ENCODE data around the gene SLC7A14. TPM values are rescaled to one million over a fixed set of nuclear protein-coding genes. Genes with fewer than 3 reads are reported as not detected.

Gene SLC7A14
- total RNA-seq, 5 donors from 2014 or later (not counting 1 experiment from before 2014, with no cell fraction given), result not detected

GRCh38 chr3:170534227-170534626 is 51.6 kb downstream of the SLC7A14 start:
- H3K4me3 Mint-ChIP-seq, result no peak overlapping the region
- Histone ChIP-seq H3K9me3 (no peaks in the 10 kb centered on the region), H3K4me3 (ENCODE audit: control insufficient read depth in 1 of 2, extremely low read depth in 1 of 2, low read length in 1 of 2) (no peak overlapping the region), H3K27me3 (replicated peaks in 1 of 2; ENCODE audit: control insufficient read depth in 2 of 2, extremely low read depth in 1 of 2, insufficient read depth in 2 of 2, low read length in 1 of 2) (peaks cover 0 to 4% of the 10 kb centered on the region in 2 experiments), H3K36me3 (ENCODE audit: control insufficient read depth in 2 of 2, extremely low read depth in 1 of 2, insufficient read depth in 1 of 2, low read length in 1 of 2) (no peaks in the 10 kb centered on the region), H3K4me1 (ENCODE audit: control insufficient read depth in 1 of 2, extremely low read depth in 1 of 2, insufficient read depth in 2 of 2, low read length in 2 of 2) (no peaks in the 10 kb centered on the region), H3K27ac (ENCODE audit: low read length) (no peak overlapping the region)
- POLR2A ChIA-PET, result no interaction called here
- CTCF ChIA-PET, result no interaction called here
- no peaks in the 10 kb centered on the region for H3K9me3 Mint-ChIP-seq
- WGBS (ENCODE audit: insufficient coverage), result no CpG with 5 or more reads among the region's 3 CpGs
- H3K4me1 Mint-ChIP-seq, result no peaks in the 10 kb centered on the region
- ATAC-seq (replicated peaks in 1 of 4), result no peak
- H3K36me3 Mint-ChIP-seq, result no peaks in the 10 kb centered on the region
- no peak for DNase-seq
- peaks cover 13 to 41% of the 10 kb centered on the region in 2 donors for H3K27me3 Mint-ChIP-seq
- H3K27ac Mint-ChIP-seq, result no peak overlapping the region

- no peaks in the 10 kb centered on the region for H3K4me1 ChIP-seq (ENCODE audit: control insufficient read depth in 1 of 2, extremely low read depth in 1 of 2, insufficient read depth in 2 of 2, low read length in 2 of 2)
- H3K9me3 ChIP-seq, result no peaks in the 10 kb centered on the region
- H3K27me3 Mint-ChIP-seq, result peaks cover 7 to 28% of the 10 kb centered on the region in 2 donors
- ChIA-PET POLR2A (no interaction called here), CTCF (no interaction called here)
- no peak overlapping the region for H3K27ac Mint-ChIP-seq
- H3K27me3 ChIP-seq (replicated peaks in 1 of 2; ENCODE audit: control insufficient read depth in 2 of 2, extremely low read depth in 1 of 2, insufficient read depth in 2 of 2, low read length in 1 of 2), result peaks cover 0 to 4% of the 10 kb centered on the region in 2 experiments
- H3K36me3 ChIP-seq (ENCODE audit: control insufficient read depth in 2 of 2, extremely low read depth in 1 of 2, insufficient read depth in 1 of 2, low read length in 1 of 2), result no peaks in the 10 kb centered on the region
- ATAC-seq (replicated peaks in 1 of 4), result no peak
- no peaks in the 10 kb centered on the region for H3K36me3 Mint-ChIP-seq
- WGBS (ENCODE audit: insufficient coverage), result 67% methylated on average over 1 of the region's 6 CpGs
- no peaks in the 10 kb centered on the region for H3K4me1 Mint-ChIP-seq
- H3K27ac ChIP-seq (ENCODE audit: low read length), result no peak overlapping the region
- no peaks in the 10 kb centered on the region for H3K9me3 Mint-ChIP-seq
- no peak overlapping the region for H3K4me3 ChIP-seq (ENCODE audit: control insufficient read depth in 1 of 2, extremely low read depth in 1 of 2, low read length in 1 of 2)
- DNase-seq, result no peak
- H3K4me3 Mint-ChIP-seq, result no peak overlapping the region
Measured at GRCh38 chr3:170532573-170532972, 53.3 kb downstream of the SLC7A14 start.

DNA sequence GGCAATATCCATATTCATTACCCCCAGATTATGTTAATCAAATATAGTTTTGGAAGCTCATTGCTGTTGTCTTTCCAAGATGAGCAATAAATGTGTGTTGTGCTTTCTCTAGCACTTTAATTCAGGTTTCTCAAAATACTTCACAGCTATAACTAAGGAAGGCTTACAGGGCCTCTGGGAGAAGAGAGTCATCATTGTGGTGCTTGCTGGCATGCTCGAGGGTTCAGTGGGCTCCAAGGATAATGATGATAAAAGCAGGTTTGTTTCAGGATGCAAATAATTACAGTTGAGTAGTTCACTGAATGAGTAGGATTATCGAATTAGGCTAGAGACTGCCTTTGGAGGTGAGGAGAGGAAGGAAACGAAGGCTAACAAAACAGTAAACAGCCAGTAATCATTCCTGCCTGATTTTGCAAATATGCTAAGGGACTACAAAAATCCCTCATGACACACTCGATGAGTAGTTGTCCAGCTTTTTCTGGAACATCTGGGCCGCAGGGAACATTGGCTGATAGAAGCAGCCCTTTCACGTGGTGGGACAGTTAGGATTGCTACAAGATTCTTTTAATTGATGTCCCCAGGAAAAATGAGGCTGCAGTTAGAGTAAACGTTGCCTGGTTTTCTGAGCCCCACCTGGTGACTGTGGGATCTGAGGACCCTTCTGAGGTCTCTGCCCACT is 54.1 kb downstream of the SLC7A14 start:
- H3K36me3 ChIP-seq (ENCODE audit: control insufficient read depth in 2 of 2, extremely low read depth in 1 of 2, insufficient read depth in 1 of 2, low read length in 1 of 2), result no peaks in the 10 kb centered on the region
- no peak overlapping the region for H3K27ac ChIP-seq (ENCODE audit: low read length)
- Mint-ChIP-seq H3K9me3 (no peaks in the 10 kb centered on the region), H3K36me3 (no peaks in the 10 kb centered on the region), H3K4me3 (no peak overlapping the region), H3K27ac (no peak overlapping the region), H3K4me1 (no peaks in the 10 kb centered on the region), H3K27me3 (peaks cover 7 to 22% of the 10 kb centered on the region in 2 donors)
- WGBS (ENCODE audit: insufficient coverage), result 40% methylated on average over 2 of the region's 7 CpGs
- peaks cover 0 to 4% of the 10 kb centered on the region in 2 experiments for H3K27me3 ChIP-seq (replicated peaks in 1 of 2; ENCODE audit: control insufficient read depth in 2 of 2, extremely low read depth in 1 of 2, insufficient read depth in 2 of 2, low read length in 1 of 2)
- H3K4me3 ChIP-seq (ENCODE audit: control insufficient read depth in 1 of 2, extremely low read depth in 1 of 2, low read length in 1 of 2), result no peak overlapping the region
- ChIA-PET CTCF (no interaction called here), POLR2A (no interaction called here)
- no peaks in the 10 kb centered on the region for H3K4me1 ChIP-seq (ENCODE audit: control insufficient read depth in 1 of 2, extremely low read depth in 1 of 2, insufficient read depth in 2 of 2, low read length in 2 of 2)
- DNase-seq (no peak), ATAC-seq (replicated peaks in 1 of 4) (no peak)
- H3K9me3 ChIP-seq, result no peaks in the 10 kb centered on the region

GRCh38 chr3:170531054-170531453 is 54.8 kb downstream of the SLC7A14 start:
- Histone ChIP-seq H3K27ac (ENCODE audit: low read length) (no peak overlapping the region), H3K9me3 (no peaks in the 10 kb centered on the region), H3K36me3 (ENCODE audit: control insufficient read depth in 2 of 2, extremely low read depth in 1 of 2, insufficient read depth in 1 of 2, low read length in 1 of 2) (no peaks in the 10 kb centered on the region), H3K27me3 (replicated peaks in 1 of 2; ENCODE audit: control insufficient read depth in 2 of 2, extremely low read depth in 1 of 2, insufficient read depth in 2 of 2, low read length in 1 of 2) (peaks cover 0 to 4% of the 10 kb centered on the region in 2 experiments), H3K4me3 (ENCODE audit: control insufficient read depth in 1 of 2, extremely low read depth in 1 of 2, low read length in 1 of 2) (no peak overlapping the region), H3K4me1 (ENCODE audit: control insufficient read depth in 1 of 2, extremely low read depth in 1 of 2, insufficient read depth in 2 of 2, low read length in 2 of 2) (no peaks in the 10 kb centered on the region)
- Mint-ChIP-seq H3K4me1 (no peaks in the 10 kb centered on the region), H3K36me3 (no peaks in the 10 kb centered on the region), H3K27ac (no peak overlapping the region), H3K9me3 (no peaks in the 10 kb centered on the region), H3K4me3 (no peak overlapping the region), H3K27me3 (peaks cover 7 to 15% of the 10 kb centered on the region in 2 donors)
- ChIA-PET POLR2A (no interaction called here), CTCF (no interaction called here)
- ATAC-seq (replicated peaks in 1 of 4) (no peak), DNase-seq (no peak)
- whole genome bisulfite sequencing (ENCODE audit: insufficient coverage), result 63% methylated on average over 5 of the region's 6 CpGs

DNA sequence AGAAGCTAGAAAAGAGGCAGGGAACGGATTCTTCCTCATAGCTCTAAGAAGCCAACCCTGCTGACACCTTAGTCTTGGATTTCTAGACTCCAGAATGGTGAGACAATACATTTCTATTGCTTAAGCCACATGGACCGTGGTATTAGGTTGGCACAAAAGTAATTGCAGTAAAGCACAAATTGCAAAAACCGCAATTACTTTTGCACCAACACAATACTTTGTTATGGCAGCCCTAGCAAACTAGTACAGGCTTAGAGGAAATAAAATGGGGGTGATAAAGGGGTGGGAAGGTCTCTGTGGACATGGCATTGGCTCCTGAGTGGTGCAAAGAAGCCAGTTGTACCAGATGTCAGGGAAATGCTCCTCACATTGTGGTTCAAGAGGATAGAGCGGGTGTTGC is 56.0 kb downstream of the SLC7A14 start:
- H3K36me3 ChIP-seq (ENCODE audit: control insufficient read depth in 2 of 2, extremely low read depth in 1 of 2, insufficient read depth in 1 of 2, low read length in 1 of 2), result no peaks in the 10 kb centered on the region
- Mint-ChIP-seq H3K4me1 (no peaks in the 10 kb centered on the region), H3K36me3 (no peaks in the 10 kb centered on the region), H3K4me3 (no peak overlapping the region), H3K27me3 (peaks cover 2 to 10% of the 10 kb centered on the region in 2 donors), H3K27ac (no peak overlapping the region), H3K9me3 (no peaks in the 10 kb centered on the region)
- no peaks in the 10 kb centered on the region for H3K4me1 ChIP-seq (ENCODE audit: control insufficient read depth in 1 of 2, extremely low read depth in 1 of 2, insufficient read depth in 2 of 2, low read length in 2 of 2)
- WGBS (ENCODE audit: insufficient coverage), result no CpG with 5 or more reads among the region's 4 CpGs
- ChIA-PET POLR2A (no interaction called here), CTCF (no interaction called here)
- H3K27me3 ChIP-seq (replicated peaks in 1 of 2; ENCODE audit: control insufficient read depth in 2 of 2, extremely low read depth in 1 of 2, insufficient read depth in 2 of 2, low read length in 1 of 2), result no peaks in the 10 kb centered on the region
- H3K4me3 ChIP-seq (ENCODE audit: control insufficient read depth in 1 of 2, extremely low read depth in 1 of 2, low read length in 1 of 2), result no peak overlapping the region
- ATAC-seq (replicated peaks in 1 of 4) (no peak), DNase-seq (no peak)
- H3K27ac ChIP-seq (ENCODE audit: low read length), result no peak overlapping the region
- H3K9me3 ChIP-seq, result no peaks in the 10 kb centered on the region

GRCh38 chr3:170529346-170529745 is 56.5 kb downstream of the SLC7A14 start:
- ATAC-seq (replicated peaks in 1 of 4), result no peak
- H3K4me1 Mint-ChIP-seq, result no peaks in the 10 kb centered on the region
- no peaks in the 10 kb centered on the region for H3K36me3 Mint-ChIP-seq
- ChIA-PET CTCF (no interaction called here), POLR2A (no interaction called here)
- Histone ChIP-seq H3K27me3 (replicated peaks in 1 of 2; ENCODE audit: control insufficient read depth in 2 of 2, extremely low read depth in 1 of 2, insufficient read depth in 2 of 2, low read length in 1 of 2) (no peaks in the 10 kb centered on the region), H3K4me3 (ENCODE audit: control insufficient read depth in 1 of 2, extremely low read depth in 1 of 2, low read length in 1 of 2) (no peak overlapping the region), H3K27ac (ENCODE audit: low read length) (no peak overlapping the region), H3K4me1 (ENCODE audit: control insufficient read depth in 1 of 2, extremely low read depth in 1 of 2, insufficient read depth in 2 of 2, low read length in 2 of 2) (no peaks in the 10 kb centered on the region), H3K9me3 (no peaks in the 10 kb centered on the region), H3K36me3 (ENCODE audit: control insufficient read depth in 2 of 2, extremely low read depth in 1 of 2, insufficient read depth in 1 of 2, low read length in 1 of 2) (no peaks in the 10 kb centered on the region)
- no peaks in the 10 kb centered on the region for H3K9me3 Mint-ChIP-seq
- H3K27ac Mint-ChIP-seq, result no peak overlapping the region
- WGBS (ENCODE audit: insufficient coverage), result 50% methylated on average over 1 of the region's 2 CpGs
- no peak for DNase-seq
- H3K27me3 Mint-ChIP-seq, result peaks cover 0 to 9% of the 10 kb centered on the region in 2 donors
- no peak overlapping the region for H3K4me3 Mint-ChIP-seq

- ATAC-seq (replicated peaks in 1 of 4) (no peak), DNase-seq (no peak)
- Mint-ChIP-seq H3K27ac (no peak overlapping the region), H3K27me3 (peaks cover 0 to 6% of the 10 kb centered on the region in 2 donors), H3K4me1 (no peaks in the 10 kb centered on the region), H3K4me3 (no peak overlapping the region), H3K36me3 (no peaks in the 10 kb centered on the region), H3K9me3 (no peaks in the 10 kb centered on the region)
- 60% methylated on average over 1 of the region's 8 CpGs for WGBS (ENCODE audit: insufficient coverage)
- CTCF ChIA-PET, result no interaction called here
- Histone ChIP-seq H3K36me3 (ENCODE audit: control insufficient read depth in 2 of 2, extremely low read depth in 1 of 2, insufficient read depth in 1 of 2, low read length in 1 of 2) (no peaks in the 10 kb centered on the region), H3K4me3 (ENCODE audit: control insufficient read depth in 1 of 2, extremely low read depth in 1 of 2, low read length in 1 of 2) (no peak overlapping the region), H3K27ac (ENCODE audit: low read length) (no peak overlapping the region), H3K27me3 (replicated peaks in 1 of 2; ENCODE audit: control insufficient read depth in 2 of 2, extremely low read depth in 1 of 2, insufficient read depth in 2 of 2, low read length in 1 of 2) (no peaks in the 10 kb centered on the region), H3K9me3 (no peaks in the 10 kb centered on the region), H3K4me1 (ENCODE audit: control insufficient read depth in 1 of 2, extremely low read depth in 1 of 2, insufficient read depth in 2 of 2, low read length in 2 of 2) (no peaks in the 10 kb centered on the region)
- POLR2A ChIA-PET, result no interaction called here
Measured at GRCh38 chr3:170528726-170529125, 57.1 kb downstream of the SLC7A14 start.
